NCI-H128 (cell line): ENCODE measurements around the gene ADAD1.

Source experiments
- DNase-seq: peaks from one replicate; lab custom pipeline; 2025; ENCODE audit not compliant: unreplicated experiment; lab: John Stamatoyannopoulos, UW

ADAD1 gene

GRCh38 chr4:122453384-122453995, 74.7 kb downstream of the ADAD1 start:
- no peak for DNase-seq

GRCh38 chr4:122456231-122457116, 77.7 kb downstream of the ADAD1 start, which contains the start of gene IL2:
TSS of gene IL2 (minus strand) at chr4:122456725. CDS start at chr4:122456440, 285 bp downstream.
- DNase-seq: no peak

- DNase-seq: no peak
Measured at GRCh38 chr4:122458625-122459024, 79.8 kb downstream of the ADAD1 start.

- DNase-seq: no peak
Measured at GRCh38 chr4:122469457-122469856, 90.6 kb downstream of the ADAD1 start.

- DNase-seq: no peak
Measured at GRCh38 chr4:122475233-122475632, 96.4 kb downstream of the ADAD1 start.

- DNase-seq: no peak
Measured at GRCh38 chr4:122476126-122476525, 97.3 kb downstream of the ADAD1 start.

- DNase-seq: no peak
Measured at GRCh38 chr4:122476745-122477144, 97.9 kb downstream of the ADAD1 start.
